Fibroblast of skin of abdomen (primary cell): ENCODE data around the gene MPIG6B. TPM values are rescaled to one million over a fixed set of nuclear protein-coding genes. Genes with fewer than 3 reads are reported as not detected.

Source experiments
- DNase-seq: peaks from one replicate; pipeline ENCODE4 v3.0.0-alpha.2; 2013
- polyA plus RNA-seq, 2 experiments: library from polyadenylated mRNA; unstranded; fragments of 120-200 nt; gene quantifications; one replicate each; pipeline ENCODE4 v1.2.1, GENCODE V29; 2013; ENCODE audit not compliant: insufficient read length in 2 of 2

Gene MPIG6B
- polyA plus RNA-seq (2013, experiment 1 of 2; ENCODE audit: insufficient read length), result 0.09 TPM
- 0.05 TPM for polyA plus RNA-seq (2013, experiment 2 of 2; ENCODE audit: insufficient read length)

- DNase-seq, result no peak
These were observed at the start of gene MPIG6B for GRCh38 chr6:31723245-31723979. TSS of gene MPIG6B (plus strand) at chr6:31723373. CDS start at chr6:31723384, 11 bp downstream.

DNA sequence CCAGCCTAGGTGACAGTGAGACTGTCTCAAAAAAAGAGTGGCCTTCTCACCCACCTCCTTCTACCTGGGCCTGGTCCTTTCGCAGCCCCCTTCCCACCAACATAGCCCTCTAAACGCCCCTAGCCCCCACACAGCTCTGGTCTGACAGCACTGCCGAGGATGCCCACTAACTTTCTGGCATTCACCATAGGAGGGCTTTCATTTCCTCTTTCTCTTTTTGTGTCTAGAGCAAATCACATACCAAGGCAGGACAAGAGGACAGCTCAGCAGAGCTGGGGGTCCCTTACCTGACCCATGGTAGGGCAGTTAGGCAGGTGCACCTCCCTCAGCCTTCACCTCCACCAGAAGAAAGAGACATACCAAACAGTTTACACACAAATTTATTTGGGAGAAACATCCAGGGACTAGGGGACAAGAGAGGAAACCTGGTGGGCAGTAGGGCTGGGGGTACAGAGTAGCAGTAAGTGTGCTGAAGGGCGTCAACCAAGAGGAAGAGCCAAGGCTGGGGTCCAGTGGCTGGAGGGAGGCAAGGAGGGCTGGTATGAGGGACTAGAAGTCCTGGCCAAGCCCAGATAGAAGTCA, 46.8 kb upstream of the MPIG6B start:
- DNase-seq, result no peak

GRCh38 chr6:31676904-31677303, 46.3 kb upstream of the MPIG6B start:
- no peak for DNase-seq

- no peak for DNase-seq
These were observed 45.2 kb upstream of the MPIG6B start for GRCh38 chr6:31677955-31678354.

DNA sequence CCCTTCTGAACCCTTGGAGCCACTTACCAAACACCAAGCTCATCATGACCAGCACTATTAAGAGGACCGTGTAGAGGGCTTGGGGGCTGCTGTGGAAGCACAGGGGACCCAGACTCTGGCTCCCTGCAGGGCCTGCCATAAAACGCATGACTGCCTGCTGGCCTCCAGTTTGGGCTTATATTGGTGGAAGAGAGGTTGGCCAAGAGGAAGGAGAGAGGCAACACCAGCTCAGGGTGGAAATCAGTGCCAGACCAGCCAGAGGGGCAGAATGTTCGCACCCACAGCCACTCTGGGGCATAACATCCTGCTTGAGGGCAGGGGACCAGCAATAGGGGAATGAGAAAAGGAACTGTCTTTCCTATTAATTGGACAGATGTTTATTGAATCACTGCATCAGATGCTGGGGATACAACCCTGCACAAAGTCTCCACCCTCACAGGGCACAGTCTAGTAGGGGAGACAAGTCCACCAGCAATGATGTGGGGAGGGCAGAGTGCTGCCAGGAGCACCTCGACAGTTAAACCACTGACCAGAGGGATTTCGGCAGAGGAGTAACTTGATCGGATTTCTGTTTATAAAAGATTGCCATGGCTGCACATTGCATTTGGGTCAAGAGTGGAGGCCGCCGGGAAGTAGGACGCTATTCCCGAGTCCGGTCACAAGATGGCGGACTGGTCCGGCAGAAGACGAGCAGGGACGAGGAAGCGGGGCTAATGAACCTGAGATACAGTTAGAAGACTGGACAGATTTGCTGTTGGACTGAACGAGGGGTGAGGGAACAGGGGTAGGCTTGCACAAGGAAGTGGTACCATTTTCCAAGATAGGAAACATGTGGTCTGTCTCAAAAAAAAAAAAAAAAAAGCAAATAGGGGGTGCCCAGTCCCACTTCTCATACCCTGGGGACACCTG, 42.7 kb upstream of the MPIG6B start, which contains the start of gene LY6G5C:
LY6G5C (minus strand) TSS at position 842 of the 909 bp plus-strand sequence; CDS start at position 148, 694 bp downstream.
- DNase-seq, result peak; percentile 82

- peak; percentile 38 for DNase-seq
These were observed 42.0 kb upstream of the MPIG6B start for GRCh38 chr6:31681135-31681671.

- no peak for DNase-seq
These were observed 39.6 kb upstream of the MPIG6B start for GRCh38 chr6:31683591-31683990.

DNA sequence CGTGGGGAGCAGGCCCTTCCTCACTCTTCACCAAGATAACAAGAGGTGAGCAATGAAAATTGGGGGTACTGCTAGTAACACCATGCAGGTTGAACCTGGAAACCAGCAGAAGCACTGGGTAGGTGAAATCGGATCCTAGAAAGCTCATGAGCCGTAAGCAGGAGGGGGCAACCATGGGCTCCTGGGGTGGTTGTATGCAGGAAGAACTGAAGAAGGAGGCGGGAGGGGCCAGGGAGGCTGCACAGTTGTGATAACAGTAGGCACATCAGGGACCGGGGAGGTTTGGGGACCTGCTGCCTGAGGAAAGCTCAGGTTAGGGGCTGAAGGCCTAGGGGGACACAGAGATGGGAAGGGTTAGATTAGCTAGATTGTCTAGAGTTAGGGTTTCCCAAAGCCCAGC, 36.7 kb upstream of the MPIG6B start:
- DNase-seq, result no peak

- DNase-seq, result no peak
These were observed 35.9 kb upstream of the MPIG6B start for GRCh38 chr6:31687321-31687720.

- no peak for DNase-seq
These were observed 35.1 kb upstream of the MPIG6B start for GRCh38 chr6:31687860-31688693.

DNA sequence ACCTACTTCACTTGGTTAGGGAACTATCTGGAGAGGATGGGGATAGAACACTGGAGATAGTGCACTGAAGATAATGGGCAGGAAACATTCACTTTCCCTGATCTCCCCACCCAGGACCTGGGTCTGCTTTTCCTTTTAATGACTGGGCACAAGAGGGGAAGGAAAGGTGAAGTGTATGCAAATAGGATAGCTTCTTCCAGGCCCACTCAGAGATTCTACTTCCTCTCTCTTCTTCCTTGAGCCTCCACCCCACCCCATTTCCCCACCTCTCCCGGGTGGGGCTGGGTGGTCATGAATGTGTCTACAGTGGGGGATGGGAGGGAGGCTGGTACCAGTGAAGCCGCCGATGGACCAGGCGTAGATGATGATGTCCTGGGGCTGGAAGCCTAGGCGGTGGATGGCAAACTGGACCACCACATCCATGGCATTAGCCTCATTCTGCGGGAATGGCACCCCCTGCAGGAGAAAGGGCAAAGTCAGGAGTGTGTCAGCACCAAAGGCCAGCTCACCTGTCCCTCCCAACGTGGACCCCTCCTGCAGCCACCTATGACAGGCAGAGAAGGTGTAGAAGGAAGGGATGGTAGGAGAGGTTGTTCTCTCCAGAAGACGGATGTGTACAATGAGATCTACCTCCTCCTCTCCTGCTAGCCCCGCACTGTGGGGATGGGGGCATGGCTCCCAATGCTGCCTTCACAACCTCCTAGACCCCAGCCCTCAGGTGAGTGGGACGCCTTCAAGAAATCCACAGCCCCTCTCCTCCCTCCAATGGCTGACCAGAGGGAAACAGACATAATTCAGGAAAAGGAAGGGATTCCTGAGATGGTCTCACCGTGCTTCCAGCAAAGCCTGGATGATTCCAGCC, 33.7 kb upstream of the MPIG6B start:
- no peak for DNase-seq

DNA sequence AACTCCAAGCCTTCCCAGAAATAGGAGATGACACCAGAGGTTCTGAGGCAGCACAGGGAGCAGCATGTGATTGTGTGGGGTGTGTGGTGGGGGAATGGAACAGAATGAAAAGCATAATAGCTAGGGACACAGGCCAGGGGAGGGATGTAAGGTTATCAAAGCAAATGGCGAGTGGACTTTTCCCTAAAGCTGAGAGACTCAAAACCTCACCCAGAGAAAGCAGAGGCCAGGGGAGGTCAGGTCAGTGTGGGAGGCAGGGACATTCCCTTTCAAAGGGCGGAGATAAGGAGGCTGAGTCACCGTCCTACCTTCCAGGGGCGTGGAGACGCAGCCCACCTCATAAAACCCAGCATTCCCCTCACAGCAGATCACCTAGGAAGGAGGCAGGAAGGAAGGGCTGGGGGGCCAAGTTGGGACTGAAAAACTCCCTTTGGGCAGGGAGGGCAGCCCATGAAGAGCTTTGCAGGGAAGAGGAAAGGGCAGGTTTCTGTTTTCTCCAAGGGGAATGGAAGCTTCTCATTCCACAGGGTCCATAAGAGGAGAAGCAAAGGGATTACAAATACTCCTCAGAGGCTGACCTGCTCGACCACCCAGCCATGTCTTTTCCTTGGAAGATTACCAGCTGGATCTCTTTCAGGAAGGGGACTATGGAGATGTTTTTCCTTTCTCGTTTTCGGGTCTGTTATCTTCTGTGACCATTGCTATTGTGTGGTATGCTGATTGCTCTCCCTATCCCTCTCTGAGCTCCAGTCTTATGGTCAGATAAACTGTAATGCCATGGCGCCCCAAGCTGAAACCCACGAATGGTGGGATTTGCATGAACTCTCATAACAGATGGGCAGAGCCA, 32.7 kb upstream of the MPIG6B start:
- no peak for DNase-seq

GRCh38 chr6:31691078-31691463, 32.1 kb upstream of the MPIG6B start:
- DNase-seq, result no peak

- DNase-seq, result no peak
These were observed 31.5 kb upstream of the MPIG6B start for GRCh38 chr6:31691564-31692108.

DNA sequence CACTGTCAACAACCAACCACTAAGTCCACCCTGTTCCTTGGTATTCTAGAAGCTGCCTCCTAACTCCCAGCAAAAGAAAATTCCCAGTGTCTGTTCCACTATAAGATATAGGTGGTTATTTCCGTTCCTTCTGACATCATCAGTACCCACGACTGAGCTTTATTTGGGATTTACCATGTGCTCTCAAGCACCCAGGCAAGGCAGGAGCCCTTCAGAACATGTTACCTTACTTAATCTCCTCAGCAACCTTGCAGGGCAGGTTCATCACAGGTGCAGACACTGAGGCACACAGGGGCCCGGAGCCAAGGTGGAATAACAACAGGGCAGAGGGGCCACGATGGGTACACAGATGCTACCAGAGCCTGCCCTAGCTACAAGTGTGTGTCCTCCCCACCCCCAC, 30.8 kb upstream of the MPIG6B start:
- no peak for DNase-seq

DNA sequence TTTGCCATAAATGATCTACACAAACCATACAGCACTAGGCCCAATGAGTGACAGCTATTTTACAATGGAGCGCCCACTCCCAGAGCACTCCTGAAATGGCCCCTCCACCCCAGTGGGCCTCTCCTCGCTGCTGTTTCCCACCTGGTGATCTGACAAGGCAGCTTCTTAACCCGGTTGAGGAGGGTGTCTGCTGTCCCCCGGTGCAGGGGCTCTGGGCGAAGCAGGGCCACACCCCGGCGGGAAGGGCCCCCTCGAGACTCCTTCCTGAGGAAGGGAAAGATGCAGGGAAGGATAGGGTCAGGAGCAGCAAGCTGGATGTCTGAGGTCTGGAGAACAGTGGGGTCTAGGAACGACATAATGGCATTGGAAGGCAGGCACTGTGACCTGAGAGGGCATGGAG, 30.3 kb upstream of the MPIG6B start:
- no peak for DNase-seq

GRCh38 chr6:31693535-31693934, 29.6 kb upstream of the MPIG6B start:
- DNase-seq, result no peak

DNA sequence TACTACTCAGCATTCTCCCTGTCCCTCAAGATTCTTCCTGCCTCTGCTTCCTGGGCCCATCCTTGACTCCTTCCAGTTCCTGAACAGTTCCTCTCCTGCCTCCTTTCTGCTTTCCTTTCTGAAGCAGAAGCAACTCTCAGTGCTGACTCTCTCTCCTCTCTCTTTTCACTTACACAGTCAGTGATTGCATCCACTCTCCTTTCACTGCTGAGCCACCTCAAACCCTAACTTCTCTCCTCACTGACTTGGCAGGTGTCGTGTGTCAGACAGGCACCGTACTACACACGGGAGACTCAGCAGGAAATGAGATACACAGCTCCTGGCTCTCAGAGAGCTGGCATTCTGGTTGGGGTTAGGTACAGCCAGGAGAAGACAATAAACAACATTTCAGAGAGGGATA, 25.6 kb upstream of the MPIG6B start:
- DNase-seq, result no peak

- DNase-seq, result no peak
These were observed 22.3 kb upstream of the MPIG6B start for GRCh38 chr6:31700740-31701401.
